ENCODE measurements around the gene GABBR1. TPM values are rescaled to one million over a fixed set of nuclear protein-coding genes. Genes with fewer than 3 reads are reported as not detected.

Gene GABBR1
- total and polyA plus RNA-seq, 2 of the 13 experiments (the other 11 are each of a cell fraction or from before 2014, with no cell fraction given) = 0.07 to 0.37 TPM

DNA sequence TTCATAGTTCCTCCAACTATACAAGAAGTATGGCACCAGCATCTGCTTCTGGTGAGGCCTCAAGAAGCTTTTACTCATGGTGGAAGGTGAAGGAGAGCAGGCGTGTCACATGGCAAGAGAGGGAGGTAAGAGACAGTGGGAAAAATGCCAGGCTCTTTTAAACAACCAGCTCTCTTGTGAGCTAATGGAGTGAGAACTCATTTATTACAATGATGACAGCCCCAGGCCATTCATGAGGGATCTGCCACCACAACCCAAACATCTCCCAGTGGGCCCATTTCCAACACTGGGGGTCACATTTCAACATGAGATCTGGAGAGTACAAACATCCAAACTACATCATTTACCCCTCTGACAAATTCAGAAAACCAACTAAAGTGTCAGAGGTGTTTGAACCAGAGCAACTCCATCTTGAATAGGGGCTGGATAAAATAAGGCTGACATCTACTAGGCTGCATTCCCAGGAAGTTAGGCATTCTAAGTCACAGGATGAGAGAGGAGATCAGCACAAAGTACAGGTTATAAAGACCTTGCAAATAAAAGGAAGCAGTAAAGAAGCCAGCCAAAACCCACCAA, 71.3 kb downstream of the GABBR1 start (continued):
- TF ChIP-seq, protein P1, sequence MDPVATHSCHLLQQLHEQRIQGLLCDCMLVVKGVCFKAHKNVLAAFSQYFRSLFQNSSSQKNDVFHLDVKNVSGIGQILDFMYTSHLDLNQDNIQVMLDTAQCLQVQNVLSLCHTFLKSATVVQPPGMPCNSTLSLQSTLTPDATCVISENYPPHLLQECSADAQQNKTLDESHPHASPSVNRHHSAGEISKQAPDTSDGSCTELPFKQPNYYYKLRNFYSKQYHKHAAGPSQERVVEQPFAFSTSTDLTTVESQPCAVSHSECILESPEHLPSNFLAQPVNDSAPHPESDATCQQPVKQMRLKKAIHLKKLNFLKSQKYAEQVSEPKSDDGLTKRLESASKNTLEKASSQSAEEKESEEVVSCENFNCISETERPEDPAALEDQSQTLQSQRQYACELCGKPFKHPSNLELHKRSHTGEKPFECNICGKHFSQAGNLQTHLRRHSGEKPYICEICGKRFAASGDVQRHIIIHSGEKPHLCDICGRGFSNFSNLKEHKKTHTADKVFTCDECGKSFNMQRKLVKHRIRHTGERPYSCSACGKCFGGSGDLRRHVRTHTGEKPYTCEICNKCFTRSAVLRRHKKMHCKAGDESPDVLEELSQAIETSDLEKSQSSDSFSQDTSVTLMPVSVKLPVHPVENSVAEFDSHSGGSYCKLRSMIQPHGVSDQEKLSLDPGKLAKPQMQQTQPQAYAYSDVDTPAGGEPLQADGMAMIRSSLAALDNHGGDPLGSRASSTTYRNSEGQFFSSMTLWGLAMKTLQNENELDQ (CRISPR knock-in tag; IDR thresholded peaks at IDR 0.05; ENCODE audit: borderline replicate concordance) = no peak
- TF ChIP-seq ZKSCAN8 (CRISPR knock-in tag; IDR thresholded peaks at IDR 0.05; ENCODE audit: borderline replicate concordance) = no peak
- TF ChIP-seq ZNF12 (CRISPR knock-in tag; IDR thresholded peaks at IDR 0.05) = no peak

GRCh38 chr6:29561091-29561490, 71.9 kb downstream of the GABBR1 start:
- no peak for FAIRE-seq
- no peaks in the 10 kb centered on the region for H3K27me3 ChIP-seq (ENCODE audit: control insufficient read depth in 1 of 2, insufficient read depth in 2 of 2, low read length in 2 of 2)
- H3K4me2 ChIP-seq (ENCODE audit: low read depth, low read length) = peak overlapping the region; percentile 67
- ChIA-PET CTCF (ENCODE audit: low intra/inter-chr PET ratio, low total read pairs) (no interaction called here), POLR2A (no interaction called here)
- H3K36me3 ChIP-seq (replicated peaks in 1 of 2; ENCODE audit: control insufficient read depth in 1 of 2, insufficient read depth in 2 of 2, low read length in 2 of 2) = no peaks in the 10 kb centered on the region
- H3K9ac ChIP-seq (ENCODE audit: insufficient read depth, low read depth, low read length) = no peak overlapping the region
- H3K79me2 ChIP-seq (ENCODE audit: insufficient read depth, low read length) = no peaks in the 10 kb centered on the region
- DNase-seq (ENCODE audit: low spot score) = peak; percentile 43
- no peak overlapping the region for H3K27ac ChIP-seq (ENCODE audit: extremely low read length, insufficient read depth, low read length)
- H3K4me3 ChIP-seq (replicated peaks in 1 of 3; ENCODE audit: insufficient read depth in 1 of 3, low read depth in 2 of 3, low read length in 3 of 3) = no peak overlapping the region
- H3K9me3 ChIP-seq (ENCODE audit: low read length) = no peaks in the 10 kb centered on the region
- no peak overlapping the region for H2AFZ ChIP-seq (ENCODE audit: low read length)
- ATAC-seq = peak; percentile 48; the same call in 2 of the 3 replicates
- in situ Hi-C loops (cut with HindIII; ENCODE audit: extremely low pct_ligation_motif_present, low pct_unique_long_range_greater_than_20kb) (no loop called here), intact Hi-C loops (cut with micrococcal nuclease; ENCODE audit: unreplicated experiment) (no loop called here)
- no peaks in the 10 kb centered on the region for H4K20me1 ChIP-seq (ENCODE audit: insufficient read depth, low read length)
- no TSS peak for BruUV-seq (replicated peaks)
- peaks cover 37% of the 10 kb centered on the region for H3K4me1 ChIP-seq (ENCODE audit: insufficient read depth, low read length)
- TF ChIP-seq, protein P2, sequence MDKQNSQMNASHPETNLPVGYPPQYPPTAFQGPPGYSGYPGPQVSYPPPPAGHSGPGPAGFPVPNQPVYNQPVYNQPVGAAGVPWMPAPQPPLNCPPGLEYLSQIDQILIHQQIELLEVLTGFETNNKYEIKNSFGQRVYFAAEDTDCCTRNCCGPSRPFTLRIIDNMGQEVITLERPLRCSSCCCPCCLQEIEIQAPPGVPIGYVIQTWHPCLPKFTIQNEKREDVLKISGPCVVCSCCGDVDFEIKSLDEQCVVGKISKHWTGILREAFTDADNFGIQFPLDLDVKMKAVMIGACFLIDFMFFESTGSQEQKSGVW (CRISPR knock-in tag; IDR thresholded peaks at IDR 0.05; ENCODE audit: borderline replicate concordance) = no peak
- TF ChIP-seq ZZZ3 (CRISPR knock-in tag; IDR thresholded peaks at IDR 0.05; ENCODE audit: borderline replicate concordance) (no peak), ZNF713 (CRISPR knock-in tag; IDR thresholded peaks at IDR 0.05) (no peak), SMC3 (IDR thresholded peaks at IDR 0.05; ENCODE audit: low read length) (no peak), ZNF484 (CRISPR knock-in tag; IDR thresholded peaks at IDR 0.05; ENCODE audit: borderline replicate concordance, low read depth) (no peak), LBX2 (CRISPR knock-in tag; IDR thresholded peaks at IDR 0.05; ENCODE audit: borderline replicate concordance) (no peak), RELA (CRISPR knock-in tag; IDR thresholded peaks at IDR 0.05) (peak; percentile 99), SOX6 (IDR thresholded peaks at IDR 0.05) (no peak), SOX6 (CRISPR knock-in tag; IDR thresholded peaks at IDR 0.05) (peak; percentile 20; the same call in 1 of the 2 replicates)
- TF ChIP-seq, protein P3, sequence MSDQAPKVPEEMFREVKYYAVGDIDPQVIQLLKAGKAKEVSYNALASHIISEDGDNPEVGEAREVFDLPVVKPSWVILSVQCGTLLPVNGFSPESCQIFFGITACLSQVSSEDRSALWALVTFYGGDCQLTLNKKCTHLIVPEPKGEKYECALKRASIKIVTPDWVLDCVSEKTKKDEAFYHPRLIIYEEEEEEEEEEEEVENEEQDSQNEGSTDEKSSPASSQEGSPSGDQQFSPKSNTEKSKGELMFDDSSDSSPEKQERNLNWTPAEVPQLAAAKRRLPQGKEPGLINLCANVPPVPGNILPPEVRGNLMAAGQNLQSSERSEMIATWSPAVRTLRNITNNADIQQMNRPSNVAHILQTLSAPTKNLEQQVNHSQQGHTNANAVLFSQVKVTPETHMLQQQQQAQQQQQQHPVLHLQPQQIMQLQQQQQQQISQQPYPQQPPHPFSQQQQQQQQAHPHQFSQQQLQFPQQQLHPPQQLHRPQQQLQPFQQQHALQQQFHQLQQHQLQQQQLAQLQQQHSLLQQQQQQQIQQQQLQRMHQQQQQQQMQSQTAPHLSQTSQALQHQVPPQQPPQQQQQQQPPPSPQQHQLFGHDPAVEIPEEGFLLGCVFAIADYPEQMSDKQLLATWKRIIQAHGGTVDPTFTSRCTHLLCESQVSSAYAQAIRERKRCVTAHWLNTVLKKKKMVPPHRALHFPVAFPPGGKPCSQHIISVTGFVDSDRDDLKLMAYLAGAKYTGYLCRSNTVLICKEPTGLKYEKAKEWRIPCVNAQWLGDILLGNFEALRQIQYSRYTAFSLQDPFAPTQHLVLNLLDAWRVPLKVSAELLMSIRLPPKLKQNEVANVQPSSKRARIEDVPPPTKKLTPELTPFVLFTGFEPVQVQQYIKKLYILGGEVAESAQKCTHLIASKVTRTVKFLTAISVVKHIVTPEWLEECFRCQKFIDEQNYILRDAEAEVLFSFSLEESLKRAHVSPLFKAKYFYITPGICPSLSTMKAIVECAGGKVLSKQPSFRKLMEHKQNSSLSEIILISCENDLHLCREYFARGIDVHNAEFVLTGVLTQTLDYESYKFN (CRISPR knock-in tag; conservative IDR thresholded peaks at IDR 0.05) = 0 out of 2 replicates have a peak, but pooled peaks have one; percentile 26
- TF ChIP-seq, protein P4, sequence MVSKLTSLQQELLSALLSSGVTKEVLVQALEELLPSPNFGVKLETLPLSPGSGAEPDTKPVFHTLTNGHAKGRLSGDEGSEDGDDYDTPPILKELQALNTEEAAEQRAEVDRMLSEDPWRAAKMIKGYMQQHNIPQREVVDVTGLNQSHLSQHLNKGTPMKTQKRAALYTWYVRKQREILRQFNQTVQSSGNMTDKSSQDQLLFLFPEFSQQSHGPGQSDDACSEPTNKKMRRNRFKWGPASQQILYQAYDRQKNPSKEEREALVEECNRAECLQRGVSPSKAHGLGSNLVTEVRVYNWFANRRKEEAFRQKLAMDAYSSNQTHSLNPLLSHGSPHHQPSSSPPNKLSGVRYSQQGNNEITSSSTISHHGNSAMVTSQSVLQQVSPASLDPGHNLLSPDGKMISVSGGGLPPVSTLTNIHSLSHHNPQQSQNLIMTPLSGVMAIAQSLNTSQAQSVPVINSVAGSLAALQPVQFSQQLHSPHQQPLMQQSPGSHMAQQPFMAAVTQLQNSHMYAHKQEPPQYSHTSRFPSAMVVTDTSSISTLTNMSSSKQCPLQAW (CRISPR knock-in tag; IDR thresholded peaks at IDR 0.05) = 0 out of 2 replicates have a peak, but pooled peaks have one; percentile 21
